Fibroblast of lung (primary cell): ENCODE results near the gene VPS45.

ENCODE experiments used
- CTCF ChIP-seq, 2 donors: IDR thresholded peaks in 1 of 2; conservative IDR thresholded peaks in 1 of 2; 1 replicate in 1 of 2; 2 replicates in 1 of 2; pipeline ENCODE4 v1.5.1; 2011 to 2012; ENCODE audit warnings: low read length in 2 of 2, control low read depth in 1 of 2, inconsistent platforms in 1 of 2, low read depth in 1 of 2, mild to moderate bottlenecking in 1 of 2
- EZH2 ChIP-seq: IDR thresholded peaks from 2 replicates; pipeline ENCODE4 v1.5.1; 2012; ENCODE audit warnings: low read length, control low read depth, mild to moderate bottlenecking; ENCODE audit errors: missing control alignments

GRCh38 chr1:150053926-150054325 lies 13.7 kb upstream of the VPS45 start:
- TF ChIP-seq CTCF (conservative IDR thresholded peaks at IDR 0.05 in 1 of 2, IDR thresholded peaks at IDR 0.05 in 1 of 2; ENCODE audit: low read depth in 1 of 2, low read length in 2 of 2) = no peak
- no peak for TF ChIP-seq EZH2
